Measurements from ENCODE around the gene PNMA1. TPM values are rescaled to one million over a fixed set of nuclear protein-coding genes. Genes with fewer than 3 reads are reported as not detected.

Gene PNMA1
- total RNA-seq, 1 experiment from 2014 or later = 43.3 TPM

GRCh38 chr14:73686901-73687300 lies 27.3 kb downstream of the PNMA1 start:
- no TSS peak for BruUV-seq (replicated peaks)
- Mint-ChIP-seq H3K9me3 (ENCODE audit: unreplicated experiment) (no peaks in the 10 kb centered on the region), H3K4me1 (ENCODE audit: insufficient read depth, unreplicated experiment) (peaks cover 3% of the 10 kb centered on the region), H3K36me3 (ENCODE audit: insufficient read depth, unreplicated experiment) (peaks cover 37% of the 10 kb centered on the region), H3K4me3 (ENCODE audit: unreplicated experiment) (no peak overlapping the region), H3K27me3 (ENCODE audit: insufficient read depth, unreplicated experiment) (no peaks in the 10 kb centered on the region), H3K27ac (ENCODE audit: low read depth, unreplicated experiment) (no peak overlapping the region)
- no peak for DNase-seq (ENCODE audit: unreplicated experiment)
- no peak for TF ChIP-seq CTCF (IDR thresholded peaks at IDR 0.05; ENCODE audit: unreplicated experiment)
- intact Hi-C loops (cut with micrococcal nuclease) = no loop called here
- ChIA-PET CTCF (interaction anchor here (0.6 kb wide), 1 partner anchor 24 kb away, joined by 4 read pairs; no protein-coding TSS in a partner anchor), POLR2A (interaction anchor here (2.0 kb wide), 1 partner anchor 9 kb away, joined by 7 read pairs; no protein-coding TSS in a partner anchor)

DNA sequence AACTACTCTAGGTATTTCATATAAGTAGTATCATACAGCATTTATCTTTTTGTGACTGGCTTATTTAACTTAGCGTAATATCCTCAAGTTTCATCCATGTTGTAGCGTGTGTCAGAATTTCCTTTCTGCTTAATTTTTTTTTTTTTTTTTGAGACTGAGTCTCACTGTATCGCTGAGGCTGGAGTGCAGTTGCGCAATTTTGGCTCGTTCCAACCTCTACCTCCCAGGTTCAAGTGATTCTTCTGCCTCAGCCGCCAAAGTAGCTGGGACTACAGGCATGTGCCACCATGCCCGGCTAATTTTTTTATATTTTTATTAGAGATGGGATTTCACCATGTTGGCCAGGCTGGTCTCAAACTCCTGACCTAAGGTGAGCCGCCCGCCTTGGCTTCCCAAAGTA lies 28.9 kb downstream of the PNMA1 start:
- ChIA-PET POLR2A (no interaction called here), CTCF (no interaction called here)
- no TSS peak for BruUV-seq (replicated peaks)
- TF ChIP-seq CTCF (IDR thresholded peaks at IDR 0.05; ENCODE audit: unreplicated experiment) = no peak
- no peak overlapping the region for H3K4me3 Mint-ChIP-seq (ENCODE audit: unreplicated experiment)
- no peak overlapping the region for H3K27ac Mint-ChIP-seq (ENCODE audit: low read depth, unreplicated experiment)
- H3K4me1 Mint-ChIP-seq (ENCODE audit: insufficient read depth, unreplicated experiment) = peaks cover 3% of the 10 kb centered on the region
- no peaks in the 10 kb centered on the region for H3K27me3 Mint-ChIP-seq (ENCODE audit: insufficient read depth, unreplicated experiment)
- intact Hi-C loops (cut with micrococcal nuclease) = no loop called here
- no peaks in the 10 kb centered on the region for H3K9me3 Mint-ChIP-seq (ENCODE audit: unreplicated experiment)
- DNase-seq (ENCODE audit: unreplicated experiment) = peak; percentile 57
- H3K36me3 Mint-ChIP-seq (ENCODE audit: insufficient read depth, unreplicated experiment) = peaks cover 30% of the 10 kb centered on the region

GRCh38 chr14:73684627-73685026 lies 29.6 kb downstream of the PNMA1 start:
- H3K27ac Mint-ChIP-seq (ENCODE audit: low read depth, unreplicated experiment) = no peak overlapping the region
- peaks cover 30% of the 10 kb centered on the region for H3K36me3 Mint-ChIP-seq (ENCODE audit: insufficient read depth, unreplicated experiment)
- DNase-seq (ENCODE audit: unreplicated experiment) = no peak
- no TSS peak for BruUV-seq (replicated peaks)
- POLR2A ChIA-PET = no interaction called here
- H3K4me1 Mint-ChIP-seq (ENCODE audit: insufficient read depth, unreplicated experiment) = peaks cover 3% of the 10 kb centered on the region
- TF ChIP-seq CTCF (IDR thresholded peaks at IDR 0.05; ENCODE audit: unreplicated experiment) = no peak
- no peak overlapping the region for H3K4me3 Mint-ChIP-seq (ENCODE audit: unreplicated experiment)
- H3K9me3 Mint-ChIP-seq (ENCODE audit: unreplicated experiment) = no peaks in the 10 kb centered on the region
- no peaks in the 10 kb centered on the region for H3K27me3 Mint-ChIP-seq (ENCODE audit: insufficient read depth, unreplicated experiment)
- intact Hi-C loops (cut with micrococcal nuclease) = no loop called here
- CTCF ChIA-PET = no interaction called here

DNA sequence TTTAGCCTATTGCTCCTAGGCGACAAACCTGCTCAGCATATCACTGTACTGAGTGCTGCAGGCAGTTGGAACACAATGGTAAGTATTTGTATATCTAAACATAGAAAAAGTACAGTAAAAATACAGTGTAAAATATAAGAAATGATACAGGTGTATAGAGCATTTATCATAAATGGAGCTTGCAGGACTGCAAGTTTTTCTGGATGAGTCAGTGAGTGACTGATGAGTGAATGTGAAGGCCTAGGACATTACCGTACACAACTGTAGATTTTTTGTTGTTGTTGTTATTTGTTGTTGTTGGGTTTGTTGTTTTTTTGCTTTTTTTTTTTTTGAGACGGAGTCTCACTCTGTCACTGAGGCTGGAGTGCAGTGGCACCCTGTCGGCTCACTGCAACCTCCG lies 33.4 kb downstream of the PNMA1 start:
- TF ChIP-seq CTCF (IDR thresholded peaks at IDR 0.05; ENCODE audit: unreplicated experiment) = no peak
- Mint-ChIP-seq H3K27me3 (ENCODE audit: insufficient read depth, unreplicated experiment) (no peaks in the 10 kb centered on the region), H3K9me3 (ENCODE audit: unreplicated experiment) (no peaks in the 10 kb centered on the region), H3K36me3 (ENCODE audit: insufficient read depth, unreplicated experiment) (no peaks in the 10 kb centered on the region), H3K27ac (ENCODE audit: low read depth, unreplicated experiment) (no peak overlapping the region), H3K4me3 (ENCODE audit: unreplicated experiment) (no peak overlapping the region), H3K4me1 (ENCODE audit: insufficient read depth, unreplicated experiment) (peaks cover 3% of the 10 kb centered on the region)
- no peak for DNase-seq (ENCODE audit: unreplicated experiment)
- no TSS peak for BruUV-seq (replicated peaks)
- intact Hi-C loops (cut with micrococcal nuclease) = no loop called here
- ChIA-PET CTCF (interaction anchor here (0.7 kb wide), 1 partner anchor 9 kb away, joined by 3 read pairs; no protein-coding TSS in a partner anchor), POLR2A (no interaction called here)
